ENCODE measurements around the gene IL1R1. TPM values are rescaled to one million over a fixed set of nuclear protein-coding genes. Genes with fewer than 3 reads are reported as not detected.

Gene IL1R1
- total RNA-seq, 4 donors from 2014 or later = 41.5 to 157 (median 56.6) TPM

- no peak for DNase-seq (ENCODE audit: extremely low spot score)
- intact Hi-C loops (cut with DNase I) = no loop called here
- Histone ChIP-seq H3K36me3 (no peaks in the 10 kb centered on the region), H3K27me3 (no peaks in the 10 kb centered on the region), H3K4me3 (no peak overlapping the region), H3K27ac (replicated peaks in 1 of 4) (no peak overlapping the region), H3K4me1 (no peaks in the 10 kb centered on the region), H3K9me3 (peaks cover 0 to 7% (median 0%) of the 10 kb centered on the region in 4 donors)
- no peak for TF ChIP-seq POLR2A (IDR thresholded peaks at IDR 0.05; ENCODE audit: low read depth)
- no peak for TF ChIP-seq POLR2AphosphoS5 (IDR thresholded peaks at IDR 0.05)
- TF ChIP-seq EP300 (IDR thresholded peaks at IDR 0.05) = no peak
Observed at GRCh38 chr2:102208774-102209173, 66.2 kb downstream of the IL1R1 start.

GRCh38 chr2:102209474-102209873 lies 66.9 kb downstream of the IL1R1 start:
- intact Hi-C loops (cut with DNase I) = no loop called here
- Histone ChIP-seq H3K36me3 (no peaks in the 10 kb centered on the region), H3K4me3 (no peak overlapping the region), H3K27ac (replicated peaks in 1 of 4) (no peak overlapping the region), H3K9me3 (peaks cover 0 to 4% (median 0%) of the 10 kb centered on the region in 4 donors), H3K27me3 (no peaks in the 10 kb centered on the region), H3K4me1 (no peaks in the 10 kb centered on the region)
- no peak for DNase-seq (ENCODE audit: extremely low spot score)
- TF ChIP-seq CTCF (IDR thresholded peaks at IDR 0.05) = no peak
- TF ChIP-seq POLR2A (IDR thresholded peaks at IDR 0.05; ENCODE audit: low read depth) = no peak
- no peak for TF ChIP-seq POLR2AphosphoS5 (IDR thresholded peaks at IDR 0.05)
- TF ChIP-seq EP300 (IDR thresholded peaks at IDR 0.05) = no peak
- 85% methylated on average over 1 of the region's 1 CpG for WGBS

- no peak for TF ChIP-seq POLR2A (IDR thresholded peaks at IDR 0.05; ENCODE audit: low read depth)
- TF ChIP-seq EP300 (IDR thresholded peaks at IDR 0.05) = no peak
- no peak for TF ChIP-seq POLR2AphosphoS5 (IDR thresholded peaks at IDR 0.05)
- no peak for TF ChIP-seq CTCF (IDR thresholded peaks at IDR 0.05)
- intact Hi-C loops (cut with DNase I) = no loop called here
- Histone ChIP-seq H3K4me1 (no peaks in the 10 kb centered on the region), H3K4me3 (no peak overlapping the region), H3K36me3 (no peaks in the 10 kb centered on the region), H3K27me3 (no peaks in the 10 kb centered on the region), H3K27ac (replicated peaks in 1 of 4) (no peak overlapping the region), H3K9me3 (peaks cover 0 to 30% (median 16%) of the 10 kb centered on the region in 4 donors)
- DNase-seq (ENCODE audit: extremely low spot score) = no peak
Observed at GRCh38 chr2:102217032-102217431, 74.5 kb downstream of the IL1R1 start.

- TF ChIP-seq POLR2AphosphoS5 (IDR thresholded peaks at IDR 0.05) (no peak), POLR2A (IDR thresholded peaks at IDR 0.05; ENCODE audit: low read depth) (no peak), CTCF (IDR thresholded peaks at IDR 0.05) (no peak), EP300 (IDR thresholded peaks at IDR 0.05) (no peak)
- Histone ChIP-seq H3K4me3 (no peak overlapping the region), H3K36me3 (no peaks in the 10 kb centered on the region), H3K27me3 (no peaks in the 10 kb centered on the region), H3K9me3 (no peaks in the 10 kb centered on the region), H3K27ac (replicated peaks in 1 of 4) (no peak overlapping the region), H3K4me1 (peaks cover 27 to 34% (median 31%) of the 10 kb centered on the region in 4 donors)
- peak; percentile 80 for DNase-seq (ENCODE audit: extremely low spot score)
- 91% methylated on average over 8 of the region's 8 CpGs for WGBS
- intact Hi-C loops (cut with DNase I) = loop anchor here (5.0 kb wide), 1 partner anchor 38 kb away; the partner anchor contains the start of gene IL1RL2
Observed at GRCh38 chr2:102224824-102225739, 82.5 kb downstream of the IL1R1 start.

GRCh38 chr2:102226171-102226570 lies 83.6 kb downstream of the IL1R1 start:
- peak; percentile 70 for DNase-seq (ENCODE audit: extremely low spot score)
- Histone ChIP-seq H3K4me3 (no peak overlapping the region), H3K27me3 (no peaks in the 10 kb centered on the region), H3K36me3 (no peaks in the 10 kb centered on the region), H3K27ac (replicated peaks in 1 of 4) (peak overlapping the region; percentile 77 to 85 (median 83)), H3K4me1 (peaks cover 27 to 34% (median 31%) of the 10 kb centered on the region in 4 donors), H3K9me3 (no peaks in the 10 kb centered on the region)
- TF ChIP-seq CTCF (IDR thresholded peaks at IDR 0.05) (no peak), POLR2A (IDR thresholded peaks at IDR 0.05; ENCODE audit: low read depth) (no peak), EP300 (IDR thresholded peaks at IDR 0.05) (no peak), POLR2AphosphoS5 (IDR thresholded peaks at IDR 0.05) (no peak)
- WGBS = 90% methylated on average over 6 of the region's 6 CpGs
- intact Hi-C loops (cut with DNase I) = no loop called here

All from esophagus muscularis mucosa (tissue), 4 donors.